GM12891 (cell line): ENCODE results near the gene PRSS57.
A peak's percentile ranks its signal among the peaks of the same experiment; 100 is the strongest.
"Not testable (repeated sequence)": the region's sequence is repeated elsewhere in the genome, so short reads cannot be mapped to it uniquely, and the experiment has no call there.

Experiments used
- DNase-seq: peaks from one replicate; pipeline ENCODE4 v3.0.0; 2011; ENCODE audit warnings: low spot score; ENCODE audit not compliant: insufficient read length
- FAIRE-seq: peaks from 2 replicates; lab custom pipeline; 2011; peaks lifted over from hg19 to GRCh38; lab: Jason Lieb, UNC
- PAX5 ChIP-seq: IDR thresholded peaks from 2 replicates; pipeline ENCODE4 v1.6.1; 2011; ENCODE audit warnings: low read length, moderate library complexity, mild to moderate bottlenecking; ENCODE audit not compliant: insufficient read depth, severe bottlenecking
- POLR2A ChIP-seq: IDR thresholded peaks from 2 replicates; pipeline ENCODE4 v1.6.1; 2011; ENCODE audit warnings: low read depth, low read length, control low read depth
- POLR2AphosphoS5 ChIP-seq: IDR thresholded peaks from 2 replicates; pipeline ENCODE4 v1.6.1; 2011; ENCODE audit warnings: low read depth, low read length, control low read depth
- POU2F2 ChIP-seq: IDR thresholded peaks from 2 replicates; pipeline ENCODE4 v1.6.1; 2011; ENCODE audit warnings: low read depth, mild to moderate bottlenecking, control low read depth, low read length, moderate library complexity
- SPI1 ChIP-seq: IDR thresholded peaks from 2 replicates; pipeline ENCODE4 v1.6.1; 2011; ENCODE audit warnings: low read depth, low read length, control low read depth
- TAF1 ChIP-seq: IDR thresholded peaks from 2 replicates; pipeline ENCODE4 v1.6.1; 2011; ENCODE audit warnings: low read depth, low read length, control low read depth

The PRSS57 gene

DNA sequence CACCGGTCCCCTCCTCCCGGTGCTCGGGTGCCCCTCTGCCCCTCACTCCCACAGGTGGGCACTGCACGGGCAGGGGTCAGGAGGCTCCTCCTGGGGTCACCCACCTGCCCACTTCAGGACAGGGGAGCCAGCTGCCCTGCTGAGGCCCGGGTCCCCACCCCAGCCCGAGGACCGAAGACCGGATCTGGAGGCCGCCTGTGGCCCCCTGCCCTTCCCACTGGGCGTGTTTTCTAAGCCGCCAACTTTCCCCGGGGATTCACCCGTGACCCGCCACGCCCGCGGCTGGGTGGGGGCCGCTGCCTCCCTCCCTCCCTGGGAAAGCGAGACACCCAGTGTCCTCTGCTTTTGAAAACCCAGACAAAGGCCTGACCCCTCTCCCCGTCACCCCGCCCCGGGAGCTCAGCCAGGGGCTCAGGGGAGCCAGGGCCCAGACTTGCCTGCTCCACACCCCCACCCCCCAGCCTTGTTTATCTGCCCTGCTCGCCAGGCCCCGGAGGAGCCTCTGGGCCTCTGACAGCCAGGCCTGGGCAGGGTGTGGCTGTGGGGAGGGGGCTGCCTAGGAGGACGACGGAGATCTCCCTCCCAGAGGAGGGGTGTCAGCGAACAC is 14.8 kb upstream of the PRSS57 start:
- DNase-seq (no peak), FAIRE-seq (no peak)
- TF ChIP-seq POLR2AphosphoS5 = no peak
- no peak for TF ChIP-seq POLR2A
- no peak for TF ChIP-seq PAX5
- TF ChIP-seq POU2F2 = no peak
- TF ChIP-seq TAF1 = no peak
- TF ChIP-seq SPI1 = no peak

DNA sequence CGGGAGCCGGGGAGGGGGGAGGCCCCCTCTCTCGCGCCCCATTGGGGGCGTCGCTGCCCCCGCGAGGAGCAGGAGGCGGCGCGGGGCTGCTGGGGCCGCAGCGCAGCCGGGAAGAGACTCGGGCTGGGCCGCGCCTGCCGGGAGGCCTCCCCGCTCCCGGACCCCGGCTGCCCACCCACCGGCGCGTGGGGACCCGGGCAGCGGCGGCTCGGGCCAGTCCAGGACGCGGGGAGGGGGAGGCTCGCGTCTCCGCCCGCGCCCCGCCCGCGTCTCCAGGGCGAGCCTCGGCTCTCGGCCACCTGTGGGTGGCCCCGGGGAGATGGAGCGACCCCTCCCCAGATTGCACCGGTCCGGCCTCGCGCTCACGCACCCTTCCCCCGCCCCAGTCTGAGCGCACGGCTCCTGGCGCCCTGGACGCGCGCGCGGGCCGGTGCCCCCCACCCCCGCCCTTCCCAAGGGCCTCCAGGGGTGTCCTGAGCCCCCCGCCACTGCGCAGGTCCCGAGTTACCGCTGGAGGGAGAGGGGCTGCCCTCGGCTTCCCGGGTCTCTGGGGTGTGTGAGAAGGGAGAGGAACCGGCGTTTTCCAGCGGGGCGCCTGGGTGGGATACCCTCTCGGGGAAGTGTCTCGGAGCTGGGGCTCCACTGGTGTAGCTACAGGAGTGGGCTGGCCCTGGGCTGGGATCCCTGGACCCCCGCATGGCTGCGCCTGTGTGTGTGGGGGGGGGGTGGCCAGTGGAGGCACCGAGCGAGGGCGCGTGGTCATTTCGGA is 14.1 kb upstream of the PRSS57 start:
- TF ChIP-seq POU2F2 (no peak), PAX5 (no peak), POLR2AphosphoS5 (no peak), TAF1 (no peak), POLR2A (no peak), SPI1 (no peak)
- DNase-seq = no peak
- no peak for FAIRE-seq

DNA sequence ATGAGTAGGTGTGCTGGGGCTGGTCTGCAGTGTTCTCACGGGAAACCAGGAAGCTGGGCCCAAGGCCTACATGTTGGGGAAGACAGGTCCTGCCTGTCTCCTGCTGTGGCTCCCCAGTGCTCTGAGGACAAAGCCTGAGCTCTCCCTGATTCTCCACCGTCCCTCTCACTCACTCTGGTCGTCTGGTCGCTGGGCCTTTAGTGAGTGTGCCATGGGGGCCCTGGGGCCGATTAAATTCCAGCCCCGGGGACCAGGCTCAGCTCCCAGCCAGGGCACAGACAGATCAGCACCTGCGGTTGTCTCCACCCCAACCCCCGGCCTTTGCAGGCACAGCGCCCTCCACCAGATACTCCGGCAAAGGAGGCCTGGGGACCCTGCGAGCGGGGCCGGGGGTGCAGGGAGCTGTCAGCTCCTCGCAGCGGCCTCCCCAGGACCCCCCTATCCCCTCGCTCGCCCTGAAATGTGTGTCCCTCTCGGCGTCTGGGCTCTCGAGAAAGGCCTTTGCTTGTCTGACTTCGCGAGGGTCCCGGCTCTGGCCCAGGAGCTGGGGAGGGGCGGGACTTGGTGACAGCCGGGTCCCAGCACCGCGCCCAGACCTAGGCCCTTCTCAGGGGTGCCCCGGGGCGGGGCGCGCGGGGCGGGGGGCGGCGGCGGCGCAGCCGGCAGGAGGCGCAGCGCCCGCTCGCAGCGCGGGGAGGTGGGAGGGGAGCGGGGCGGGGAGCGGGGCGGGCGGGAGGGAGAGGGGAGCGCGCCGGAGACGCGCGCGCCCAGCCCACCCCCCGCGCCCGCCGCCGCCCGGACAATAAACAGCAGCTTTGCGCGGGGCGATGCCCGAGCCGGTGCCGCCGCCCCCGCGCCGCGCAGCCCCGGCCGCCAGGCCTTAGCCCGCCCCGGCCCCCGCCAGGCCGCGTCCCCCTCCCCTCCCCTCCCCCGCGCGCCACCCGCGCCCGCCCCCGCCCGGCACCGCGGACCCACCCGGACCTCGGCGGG is 13.2 kb upstream of the PRSS57 start, which contains the start of gene PALM:
TSS of gene PALM (plus strand) at position 782 of the 990 bp plus-strand sequence. CDS start 212 bp downstream, outside the sequence.
- no peak for DNase-seq

DNA sequence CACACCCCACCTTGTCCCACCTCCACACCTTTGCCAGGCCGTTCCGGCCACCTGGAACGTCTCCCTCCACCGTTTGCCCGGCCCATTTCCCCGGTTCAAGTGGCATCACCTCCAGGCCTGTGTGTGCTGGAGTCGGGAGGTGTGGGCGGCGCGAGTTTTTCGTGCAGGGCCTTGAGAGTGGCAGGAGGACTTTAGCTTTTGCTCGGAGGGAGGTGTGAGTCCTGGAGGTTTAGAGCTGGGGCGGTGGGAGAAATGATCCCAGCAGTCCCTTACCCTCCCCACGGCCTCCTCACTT is 9.1 kb upstream of the PRSS57 start:
- DNase-seq (no peak), FAIRE-seq (no peak)
- TF ChIP-seq POLR2A (no peak), SPI1 (no peak)

More for the DNA sequence above, 13.2 kb upstream of the PRSS57 start, which contains the start of gene PALM:
- TF ChIP-seq POLR2A (no peak), POU2F2 (no peak), PAX5 (no peak), POLR2AphosphoS5 (no peak), TAF1 (no peak), SPI1 (no peak)
- no peak for FAIRE-seq

DNA sequence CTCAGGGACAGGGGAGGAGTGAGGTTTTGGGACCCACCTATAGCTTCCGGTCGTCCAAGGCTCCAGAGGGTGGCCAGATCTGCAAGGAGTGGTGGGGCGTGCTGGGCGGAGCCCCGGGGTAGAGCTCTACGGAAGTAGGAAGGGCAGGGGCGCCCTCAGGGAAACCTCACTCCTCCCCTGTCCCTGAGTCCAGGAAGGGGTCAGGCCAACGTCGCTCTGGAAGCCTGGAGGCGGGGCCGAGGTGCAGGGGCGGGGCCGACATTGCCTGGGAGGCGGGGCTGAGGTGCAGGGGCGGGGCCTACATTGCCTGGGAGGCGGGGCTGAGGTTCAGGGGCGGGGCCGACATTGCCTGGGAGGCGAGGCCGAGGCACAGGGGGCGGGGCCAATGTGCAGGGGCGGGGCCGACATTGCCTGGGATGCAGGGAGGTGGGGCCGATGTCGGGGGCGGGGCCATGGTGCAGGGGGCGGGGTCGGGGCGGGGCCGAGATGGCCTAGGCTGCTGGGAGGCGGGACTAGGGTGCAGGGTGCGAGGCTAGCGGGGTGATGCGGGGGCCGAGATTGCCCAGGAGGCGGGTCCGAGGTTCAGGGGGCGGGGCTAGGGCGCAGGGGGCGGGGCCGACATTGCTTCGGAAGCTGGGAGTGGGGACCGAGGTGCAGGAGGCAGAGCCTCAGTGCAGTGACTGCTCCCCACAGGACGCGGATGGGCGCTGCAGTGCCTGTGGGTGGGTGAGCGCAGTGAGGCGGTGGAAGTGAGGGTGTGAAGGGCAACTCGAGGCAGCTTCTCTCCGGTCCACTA is 8.6 kb upstream of the PRSS57 start:
- TF ChIP-seq SPI1 = no peak
- no peak for TF ChIP-seq TAF1
- no peak for TF ChIP-seq POLR2AphosphoS5
- no peak for TF ChIP-seq POLR2A
- no peak for TF ChIP-seq PAX5
- TF ChIP-seq POU2F2 = no peak
- DNase-seq (peak; percentile 69), FAIRE-seq (no peak)

DNA sequence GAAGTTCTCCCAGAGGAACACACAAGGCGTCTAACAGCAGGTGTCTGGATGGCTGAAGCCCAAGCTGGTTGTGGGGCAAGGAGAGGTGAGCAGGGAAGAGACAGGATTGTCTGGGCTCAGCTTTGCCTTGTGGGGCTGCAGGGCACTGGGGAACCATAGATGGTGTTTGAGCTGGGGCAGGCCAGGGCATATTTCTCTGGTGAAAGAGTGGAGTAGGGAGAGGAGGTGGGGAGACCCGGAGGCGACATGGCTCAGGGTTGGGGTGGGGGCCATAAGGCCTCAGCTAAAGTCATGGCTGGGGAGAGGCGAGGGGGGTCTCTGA is 8.0 kb upstream of the PRSS57 start:
- no peak for TF ChIP-seq TAF1
- TF ChIP-seq POLR2A = no peak
- TF ChIP-seq SPI1 = no peak
- no peak for TF ChIP-seq POU2F2
- no peak for TF ChIP-seq PAX5
- no peak for TF ChIP-seq POLR2AphosphoS5
- DNase-seq = no peak
- no peak for FAIRE-seq

DNA sequence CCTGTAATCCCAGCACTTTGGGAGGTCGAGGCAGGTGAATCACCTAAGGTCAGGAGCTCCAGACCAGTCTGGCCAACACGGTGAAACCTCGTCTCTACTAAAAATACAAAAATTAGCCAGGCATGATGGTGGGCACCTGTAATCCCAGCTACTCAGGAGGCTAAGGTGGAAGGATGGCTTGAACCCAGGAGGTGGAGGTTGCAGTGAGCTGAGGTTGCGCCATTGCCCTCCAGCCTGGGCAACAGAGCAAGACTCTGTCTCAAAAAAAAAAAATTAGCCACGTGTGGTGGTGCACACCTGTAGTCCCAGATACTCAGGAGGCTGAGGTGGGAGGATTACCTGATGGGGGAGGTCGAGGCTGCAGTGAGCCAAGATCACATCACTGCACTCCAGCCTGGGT is 7.6 kb upstream of the PRSS57 start:
- not testable (repeated sequence) for DNase-seq, FAIRE-seq

DNA sequence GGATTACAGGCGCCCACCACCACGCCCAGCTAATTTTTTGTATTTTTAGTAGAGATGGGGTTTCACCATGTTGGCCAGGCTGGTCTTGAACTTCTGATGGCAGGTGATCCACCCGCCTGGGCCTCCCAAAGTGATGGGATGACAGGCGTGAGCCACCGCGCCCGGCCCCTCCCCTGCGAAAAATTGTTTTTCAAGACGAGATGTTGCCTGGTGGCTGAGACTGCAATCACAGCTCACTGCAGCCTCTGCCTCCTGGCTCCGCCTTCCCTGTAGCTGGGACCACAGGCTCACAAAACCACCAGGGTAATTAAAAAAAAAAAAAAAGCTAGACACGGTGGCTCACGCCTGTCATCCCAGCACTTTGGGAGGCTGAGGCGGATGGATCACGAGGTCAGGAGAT is 4.6 kb upstream of the PRSS57 start:
- FAIRE-seq, DNase-seq: not testable (repeated sequence)

DNA sequence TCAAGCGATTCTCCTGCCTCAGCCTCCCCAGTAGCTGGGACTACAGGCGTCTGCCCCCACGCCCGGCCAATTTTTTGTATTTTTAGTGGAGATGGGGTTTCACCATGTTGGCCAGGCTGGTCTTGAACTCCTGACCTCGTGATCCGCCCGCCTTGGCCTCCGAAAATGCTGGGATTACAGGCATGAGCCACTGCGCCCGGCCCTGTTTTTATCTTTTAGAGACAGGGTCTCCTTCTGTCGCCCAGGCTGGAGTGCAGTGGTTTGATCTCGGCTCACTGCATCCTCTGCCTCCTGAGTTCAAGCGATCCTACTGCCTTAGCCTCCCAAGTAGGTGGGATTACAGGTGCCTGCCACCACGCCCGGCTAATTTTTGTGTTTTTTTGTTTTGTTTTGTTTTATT is 3.3 kb upstream of the PRSS57 start:
- FAIRE-seq = not testable (repeated sequence)

More for the DNA sequence above, 3.3 kb upstream of the PRSS57 start:
- not testable (repeated sequence) for DNase-seq
